Body of pancreas (tissue), 4 donors: ENCODE data around the gene PREX1. TPM values are rescaled to one million over a fixed set of nuclear protein-coding genes. Genes with fewer than 3 reads are reported as not detected.

Source experiments
- ATAC-seq: fragments of 150-250 bp; one replicate; pipeline ENCODE4 v1.9.1; 2016
- DNase-seq, 4 donors: peaks; one replicate each; pipeline ENCODE4 v3.0.0-alpha.2; 2019
- H3K27ac ChIP-seq, 4 donors: fragments of 200-600 bp; sonication (generic); 1 replicate in 3 of 4; 2 replicates in 1 of 4; pipeline versions ENCODE4 v1.5.1 to v1.6.1; 2016 to 2019; ENCODE audit warnings: mild to moderate bottlenecking in 1 of 4, mixed read lengths in 1 of 4, moderate library complexity in 1 of 4
- H3K27me3 ChIP-seq, 2 donors: fragments of 200-600 bp; sonication (generic); one replicate each; pipeline ENCODE4 v1.6.0; 2016; ENCODE audit warnings: mild to moderate bottlenecking in 1 of 2
- H3K36me3 ChIP-seq, 2 donors: fragments of 200-600 bp; sonication (generic); replicated peaks in 1 of 2; 2 replicates each; pipeline ENCODE4 v1.5.1; 2016; ENCODE audit warnings: low read depth in 2 of 2; ENCODE audit not compliant: insufficient read depth in 1 of 2
- H3K4me1 ChIP-seq: fragments of 200-600 bp; sonication (generic); one replicate; pipeline ENCODE4 v1.6.0; 2016
- H3K4me3 ChIP-seq, 2 donors: fragments of 200-600 bp; sonication (generic); 1 replicate in 1 of 2; 2 replicates in 1 of 2; pipeline ENCODE4 v1.5.1; 2016 to 2019
- H3K9me3 ChIP-seq, 3 donors: fragments of 200-600 bp; sonication (generic); 1 replicate in 2 of 3; 2 replicates in 1 of 3; pipeline ENCODE4 v1.5.1; 2016
- POLR2A ChIP-seq, 3 donors: fragments of 450-650 bp; IDR thresholded peaks; one replicate each; pipeline ENCODE4 v1.6.1; 2016; ENCODE audit warnings: antibody characterized with exemption in 3 of 3, mild to moderate bottlenecking in 2 of 3
- WGBS, 2 donors: methylation state at CpG; one replicate each; pipeline ENCODE4 v1.1.5; 2017; 5-methylcytosine and 5-hydroxymethylcytosine counted together
- intact Hi-C: fragments of 100-400 bp; cut with DNase I; formaldehyde crosslinking; loops from one replicate; pipeline ENCODE4 v1.15.1; 2023
- total RNA-seq, 2 donors: library from RNA; depleted of rRNA; stranded (reverse); fragments of >200 nt; gene quantifications; one replicate each; pipeline ENCODE4 v1.1.0, GENCODE V29; 2016
- TF ChIP-seq, protein P1 (sequence below), 7 experiments: fragments of 450-650 bp in 4 of 7; fragments of 200-600 bp in 3 of 7; sonication (generic) in 3 of 7; IDR thresholded peaks; one replicate each; pipeline ENCODE4 v1.5.1; 2016 to 2019; ENCODE audit warnings: antibody characterized with exemption in 7 of 7

The PREX1 gene
- total RNA-seq, 2 donors from 2014 or later = 9.1 to 14.5 TPM

DNA sequence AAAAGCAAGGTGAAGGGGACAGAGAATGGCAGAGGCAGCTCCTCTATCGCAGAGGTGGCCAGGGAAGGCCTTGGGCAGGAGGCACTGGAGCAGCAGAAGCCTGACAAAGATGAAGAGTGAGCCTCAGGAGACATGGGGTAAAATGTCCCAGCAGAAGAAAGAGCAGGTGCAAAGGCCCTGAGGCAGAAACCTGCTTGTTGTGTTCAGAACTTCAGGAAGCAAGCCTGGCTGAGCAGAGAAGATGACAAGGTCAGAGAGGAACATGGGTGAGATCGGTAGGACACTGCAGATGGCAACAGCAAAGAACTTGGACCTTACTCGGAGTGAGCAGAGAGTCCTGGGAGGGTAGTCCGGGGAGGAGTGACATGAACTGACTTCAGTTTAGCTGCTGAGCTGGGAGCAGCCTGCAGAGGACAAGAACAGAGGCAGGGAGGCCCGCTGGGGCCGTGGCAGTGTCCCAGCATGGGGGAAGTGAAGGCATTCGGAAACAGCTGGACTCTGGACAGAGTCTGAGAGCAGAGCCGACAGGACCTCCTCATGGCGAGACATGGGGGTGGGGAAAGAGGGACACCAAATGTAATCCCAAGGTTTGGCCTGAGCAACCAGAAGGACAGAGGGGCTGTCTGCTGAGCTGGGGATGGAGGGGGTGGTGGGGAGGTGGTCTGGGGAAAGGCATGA is 106.3 kb downstream of the PREX1 start:
- H3K4me1 ChIP-seq = peaks cover 15% of the 10 kb centered on the region
- H3K4me3 ChIP-seq = no peak overlapping the region
- TF ChIP-seq POLR2A (IDR thresholded peaks at IDR 0.05) = no peak
- TF ChIP-seq, protein P1, sequence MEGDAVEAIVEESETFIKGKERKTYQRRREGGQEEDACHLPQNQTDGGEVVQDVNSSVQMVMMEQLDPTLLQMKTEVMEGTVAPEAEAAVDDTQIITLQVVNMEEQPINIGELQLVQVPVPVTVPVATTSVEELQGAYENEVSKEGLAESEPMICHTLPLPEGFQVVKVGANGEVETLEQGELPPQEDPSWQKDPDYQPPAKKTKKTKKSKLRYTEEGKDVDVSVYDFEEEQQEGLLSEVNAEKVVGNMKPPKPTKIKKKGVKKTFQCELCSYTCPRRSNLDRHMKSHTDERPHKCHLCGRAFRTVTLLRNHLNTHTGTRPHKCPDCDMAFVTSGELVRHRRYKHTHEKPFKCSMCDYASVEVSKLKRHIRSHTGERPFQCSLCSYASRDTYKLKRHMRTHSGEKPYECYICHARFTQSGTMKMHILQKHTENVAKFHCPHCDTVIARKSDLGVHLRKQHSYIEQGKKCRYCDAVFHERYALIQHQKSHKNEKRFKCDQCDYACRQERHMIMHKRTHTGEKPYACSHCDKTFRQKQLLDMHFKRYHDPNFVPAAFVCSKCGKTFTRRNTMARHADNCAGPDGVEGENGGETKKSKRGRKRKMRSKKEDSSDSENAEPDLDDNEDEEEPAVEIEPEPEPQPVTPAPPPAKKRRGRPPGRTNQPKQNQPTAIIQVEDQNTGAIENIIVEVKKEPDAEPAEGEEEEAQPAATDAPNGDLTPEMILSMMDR (IDR thresholded peaks at IDR 0.05) = no peak
- DNase-seq = no peak
- 84 to 87% methylated on average over 9 of the region's 9 CpGs for WGBS, 2 donors
- no peaks in the 10 kb centered on the region for H3K27me3 ChIP-seq
- intact Hi-C loops = no loop called here
- no peaks in the 10 kb centered on the region for H3K9me3 ChIP-seq
- H3K27ac ChIP-seq = peak overlapping the region in 2 of 4 donors; percentile 38 to 50
- no peaks in the 10 kb centered on the region for H3K36me3 ChIP-seq
- ATAC-seq = no peak

DNA sequence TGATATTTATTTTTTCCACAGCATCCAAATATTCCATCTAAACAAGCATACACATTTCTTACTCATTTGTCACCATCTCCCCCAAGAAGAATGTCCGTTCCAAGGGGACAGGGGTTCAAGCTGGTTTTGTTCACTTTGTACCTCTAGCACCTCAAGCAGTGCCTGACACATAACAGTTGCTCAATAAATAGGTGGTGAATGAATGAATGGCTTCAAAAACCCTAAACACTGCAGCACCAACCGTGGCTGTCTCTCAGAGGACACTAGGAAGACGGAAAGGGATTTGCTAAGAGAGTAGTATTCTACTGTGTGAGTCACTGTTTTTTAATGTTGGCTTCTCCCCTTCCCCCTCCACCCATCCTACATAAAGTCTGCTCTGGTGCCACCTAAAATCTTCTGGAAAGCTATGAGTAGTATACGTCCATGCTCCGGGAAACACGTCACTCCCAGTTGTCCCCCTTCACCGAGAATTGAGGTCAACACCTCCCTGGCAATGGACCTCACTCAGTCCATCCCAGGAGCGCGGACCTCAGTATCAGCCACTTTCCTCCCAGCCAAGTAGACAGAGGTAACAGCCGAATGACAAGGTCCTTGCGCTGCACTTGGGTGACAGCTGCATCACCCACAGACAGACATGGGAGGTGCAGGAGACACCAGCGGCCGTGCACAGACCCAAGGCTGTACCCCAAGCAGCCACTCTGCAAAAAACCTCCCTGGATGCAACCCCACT is 107.4 kb downstream of the PREX1 start:
- H3K27me3 ChIP-seq = no peaks in the 10 kb centered on the region
- H3K36me3 ChIP-seq = no peaks in the 10 kb centered on the region
- H3K27ac ChIP-seq = no peak overlapping the region
- no peaks in the 10 kb centered on the region for H3K9me3 ChIP-seq
- TF ChIP-seq POLR2A (IDR thresholded peaks at IDR 0.05) = no peak
- TF ChIP-seq, protein P1 (IDR thresholded peaks at IDR 0.05) = no peak
- intact Hi-C loops = no loop called here
- ATAC-seq (no peak), DNase-seq (no peak)
- peaks cover 15% of the 10 kb centered on the region for H3K4me1 ChIP-seq
- WGBS, 2 donors = 88 to 91% methylated on average over 9 to 13 of the region's 13 CpGs
- H3K4me3 ChIP-seq = no peak overlapping the region

DNA sequence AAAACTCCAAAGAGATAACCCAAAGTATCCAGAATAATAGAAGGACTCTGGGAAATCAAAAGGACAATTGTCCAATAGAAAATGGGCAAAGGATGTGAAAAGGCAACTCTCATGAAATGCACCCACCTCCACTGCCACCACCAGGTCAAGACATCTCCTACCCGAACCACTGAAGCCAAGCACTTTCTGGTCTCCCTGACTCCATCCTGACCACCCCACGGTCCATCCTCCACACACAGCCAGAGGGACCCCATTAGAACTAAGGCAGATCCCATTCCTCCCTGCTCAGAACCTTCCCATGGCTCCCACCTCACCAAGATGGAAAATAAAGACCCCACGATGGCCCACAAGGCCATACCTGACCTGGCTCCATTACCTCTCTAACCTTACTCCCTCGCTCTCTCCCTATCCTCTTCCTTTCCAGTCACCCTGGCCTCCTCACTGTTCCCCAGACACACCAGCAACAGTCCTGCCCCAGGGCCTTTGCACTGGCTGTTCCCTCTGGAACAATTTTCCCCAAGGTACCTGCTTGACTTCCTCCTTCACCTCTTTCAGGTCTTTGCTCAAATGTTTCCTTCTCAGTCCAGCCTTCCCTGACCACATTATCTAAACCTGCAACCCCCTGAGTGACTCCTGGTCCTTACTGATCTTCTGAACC is 108.1 kb downstream of the PREX1 start:
- TF ChIP-seq, protein P1 (IDR thresholded peaks at IDR 0.05) = no peak
- no peak for TF ChIP-seq POLR2A (IDR thresholded peaks at IDR 0.05)

DNA sequence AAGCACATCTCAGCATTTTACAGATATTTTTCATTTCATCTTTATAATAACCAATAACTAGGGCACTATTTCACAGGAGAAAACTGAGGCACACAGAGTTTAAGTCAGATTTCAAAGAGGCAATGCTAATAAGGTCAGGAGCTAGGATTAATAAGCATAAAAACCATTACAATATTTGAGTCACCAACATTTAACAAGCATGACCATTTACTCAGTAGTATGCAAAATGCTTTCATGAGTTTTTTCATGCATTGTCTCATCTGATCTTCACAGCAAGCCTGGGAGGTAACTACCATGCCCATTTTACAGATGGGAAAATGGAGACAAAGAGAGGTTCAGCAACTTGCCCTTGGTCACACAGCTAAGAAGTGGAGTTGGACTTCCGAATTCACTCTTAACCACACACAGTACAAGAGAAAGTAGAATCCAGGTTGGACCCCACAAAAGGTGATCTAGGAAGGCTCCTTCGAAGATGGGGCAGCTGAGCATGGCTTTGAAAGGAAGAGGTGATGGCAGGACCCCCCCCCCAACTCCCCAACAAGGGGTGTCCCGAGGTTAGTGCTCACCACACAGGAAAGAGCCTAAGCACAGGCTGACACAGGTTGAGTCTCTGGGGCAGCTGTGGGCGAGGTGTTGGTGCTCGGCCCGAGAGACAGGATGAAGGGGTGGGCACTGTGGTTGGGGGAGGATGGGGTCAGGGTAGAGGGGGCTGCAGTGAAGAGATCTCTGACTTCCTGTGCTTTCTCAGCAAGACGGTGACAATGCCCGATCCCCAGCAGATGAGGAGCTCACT is 108.8 kb downstream of the PREX1 start:
- H3K27ac ChIP-seq = no peak overlapping the region
- no peaks in the 10 kb centered on the region for H3K9me3 ChIP-seq
- H3K36me3 ChIP-seq = no peaks in the 10 kb centered on the region
- intact Hi-C loops = no loop called here
- ATAC-seq (no peak), DNase-seq (no peak)
- TF ChIP-seq, protein P1 (IDR thresholded peaks at IDR 0.05) = no peak
- no peak for TF ChIP-seq POLR2A (IDR thresholded peaks at IDR 0.05)
- H3K4me3 ChIP-seq = no peak overlapping the region
- 65 to 84% methylated on average over 8 of the region's 8 CpGs for WGBS, 2 donors
- peaks cover 15% of the 10 kb centered on the region for H3K4me1 ChIP-seq
- H3K27me3 ChIP-seq = no peaks in the 10 kb centered on the region

More for the DNA sequence above, 108.1 kb downstream of the PREX1 start:
- no peak overlapping the region for H3K4me3 ChIP-seq
- H3K27ac ChIP-seq = no peak overlapping the region
- DNase-seq (no peak), ATAC-seq (no peak)
- peaks cover 15% of the 10 kb centered on the region for H3K4me1 ChIP-seq
- H3K36me3 ChIP-seq = no peaks in the 10 kb centered on the region
- no peaks in the 10 kb centered on the region for H3K9me3 ChIP-seq
- H3K27me3 ChIP-seq = no peaks in the 10 kb centered on the region
- intact Hi-C loops = no loop called here
- WGBS, 2 donors = 92 to 97% methylated on average over 4 of the region's 4 CpGs
